H7 (cell line): ENCODE data around the gene CLIP4. TPM values are rescaled to one million over a fixed set of nuclear protein-coding genes. Genes with fewer than 3 reads are reported as not detected.

ENCODE experiments used
- DNase-seq: peaks from one replicate; pipeline ENCODE4 v3.0.0; 2012
- H3K27me3 ChIP-seq: 2 replicates; pipeline ENCODE4 v1.6.0; 2011; ENCODE audit warnings: mild to moderate bottlenecking, low read length; ENCODE audit not compliant: control insufficient read depth, insufficient read depth
- H3K36me3 ChIP-seq: replicated peaks from 2 replicates; pipeline ENCODE4 v1.5.1; 2011; ENCODE audit warnings: low read length; ENCODE audit not compliant: control insufficient read depth, insufficient read depth
- H3K4me3 ChIP-seq: 2 replicates; pipeline ENCODE4 v1.5.1; 2011; ENCODE audit warnings: low read depth, mild to moderate bottlenecking, control low read depth, low read length, moderate library complexity; ENCODE audit not compliant: insufficient read depth
- total RNA-seq: library from RNA; depleted of rRNA; stranded (reverse); fragments of >200 nt; shearing (Covaris generic); gene quantifications from 2 replicates; pipeline ENCODE4 v1.2.3, GENCODE V29; 2014; rRNA removed

Gene CLIP4, protein sequence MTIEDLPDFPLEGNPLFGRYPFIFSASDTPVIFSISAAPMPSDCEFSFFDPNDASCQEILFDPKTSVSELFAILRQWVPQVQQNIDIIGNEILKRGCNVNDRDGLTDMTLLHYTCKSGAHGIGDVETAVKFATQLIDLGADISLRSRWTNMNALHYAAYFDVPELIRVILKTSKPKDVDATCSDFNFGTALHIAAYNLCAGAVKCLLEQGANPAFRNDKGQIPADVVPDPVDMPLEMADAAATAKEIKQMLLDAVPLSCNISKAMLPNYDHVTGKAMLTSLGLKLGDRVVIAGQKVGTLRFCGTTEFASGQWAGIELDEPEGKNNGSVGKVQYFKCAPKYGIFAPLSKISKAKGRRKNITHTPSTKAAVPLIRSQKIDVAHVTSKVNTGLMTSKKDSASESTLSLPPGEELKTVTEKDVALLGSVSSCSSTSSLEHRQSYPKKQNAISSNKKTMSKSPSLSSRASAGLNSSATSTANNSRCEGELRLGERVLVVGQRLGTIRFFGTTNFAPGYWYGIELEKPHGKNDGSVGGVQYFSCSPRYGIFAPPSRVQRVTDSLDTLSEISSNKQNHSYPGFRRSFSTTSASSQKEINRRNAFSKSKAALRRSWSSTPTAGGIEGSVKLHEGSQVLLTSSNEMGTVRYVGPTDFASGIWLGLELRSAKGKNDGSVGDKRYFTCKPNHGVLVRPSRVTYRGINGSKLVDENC
- total RNA-seq, result 0.30 and 2.0 TPM in 2 replicates

DNA sequence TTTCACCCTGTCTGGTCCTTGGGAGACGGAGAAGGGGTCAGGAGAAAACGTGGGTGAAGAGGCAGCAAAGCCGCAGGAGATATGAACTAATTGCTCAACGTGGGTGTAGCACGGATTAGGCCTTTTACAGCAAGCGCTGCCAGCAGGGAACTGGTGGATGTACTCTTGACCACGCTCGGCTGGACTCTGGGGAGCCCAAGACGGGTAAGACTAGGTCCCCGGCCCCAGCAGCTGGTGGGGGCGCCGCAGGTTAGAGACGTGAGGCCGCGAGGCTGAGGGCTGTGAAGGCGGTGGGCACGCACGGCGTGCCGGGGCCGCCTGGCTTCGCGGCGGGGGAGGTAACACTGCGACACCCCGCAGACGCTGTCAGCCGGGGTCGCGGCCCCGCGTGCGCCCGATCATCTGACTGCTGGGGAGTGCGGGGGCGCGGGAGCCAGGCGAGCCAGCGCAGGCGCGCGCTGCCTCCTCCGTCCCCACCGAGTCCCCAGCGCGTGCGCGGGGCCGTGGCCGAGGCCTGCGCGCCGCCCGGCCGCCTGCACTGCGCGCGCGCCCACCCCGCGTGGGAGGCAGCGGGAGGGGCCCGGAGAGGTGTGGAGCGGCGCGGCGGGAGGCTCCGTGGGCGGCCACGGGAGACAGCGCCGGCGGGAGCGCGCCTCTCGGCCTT is at the start of gene CLIP4:
Gene CLIP4 (plus strand): TSS at position 470 of the 664 bp plus-strand sequence. CDS start 5,974 bp downstream, outside the sequence.
- peak; percentile 81 for DNase-seq
- Histone ChIP-seq H3K4me3 (peak within 1 kb of the TSS; percentile 49), H3K27me3 (peaks cover 43% of the 10 kb centered on the region), H3K36me3 (no peaks in the 10 kb centered on the region)

GRCh38 chr2:29066271-29066860 is 48.8 kb upstream of the CLIP4 start:
- Histone ChIP-seq H3K4me3 (no peak overlapping the region), H3K27me3 (no peaks in the 10 kb centered on the region), H3K36me3 (no peaks in the 10 kb centered on the region)
- DNase-seq, result no peak

GRCh38 chr2:29066997-29067605 is 48.1 kb upstream of the CLIP4 start:
- Histone ChIP-seq H3K27me3 (no peaks in the 10 kb centered on the region), H3K4me3 (no peak overlapping the region), H3K36me3 (no peaks in the 10 kb centered on the region)
- DNase-seq, result no peak

- H3K27me3 ChIP-seq, result no peaks in the 10 kb centered on the region
- DNase-seq, result no peak
- H3K4me3 ChIP-seq, result no peak overlapping the region
- H3K36me3 ChIP-seq, result no peaks in the 10 kb centered on the region
These were observed 46.7 kb upstream of the CLIP4 start for GRCh38 chr2:29068513-29068912.

- H3K36me3 ChIP-seq, result no peaks in the 10 kb centered on the region
- DNase-seq, result no peak
- no peak overlapping the region for H3K4me3 ChIP-seq
- H3K27me3 ChIP-seq, result no peaks in the 10 kb centered on the region
These were observed 44.7 kb upstream of the CLIP4 start for GRCh38 chr2:29070526-29070925.

DNA sequence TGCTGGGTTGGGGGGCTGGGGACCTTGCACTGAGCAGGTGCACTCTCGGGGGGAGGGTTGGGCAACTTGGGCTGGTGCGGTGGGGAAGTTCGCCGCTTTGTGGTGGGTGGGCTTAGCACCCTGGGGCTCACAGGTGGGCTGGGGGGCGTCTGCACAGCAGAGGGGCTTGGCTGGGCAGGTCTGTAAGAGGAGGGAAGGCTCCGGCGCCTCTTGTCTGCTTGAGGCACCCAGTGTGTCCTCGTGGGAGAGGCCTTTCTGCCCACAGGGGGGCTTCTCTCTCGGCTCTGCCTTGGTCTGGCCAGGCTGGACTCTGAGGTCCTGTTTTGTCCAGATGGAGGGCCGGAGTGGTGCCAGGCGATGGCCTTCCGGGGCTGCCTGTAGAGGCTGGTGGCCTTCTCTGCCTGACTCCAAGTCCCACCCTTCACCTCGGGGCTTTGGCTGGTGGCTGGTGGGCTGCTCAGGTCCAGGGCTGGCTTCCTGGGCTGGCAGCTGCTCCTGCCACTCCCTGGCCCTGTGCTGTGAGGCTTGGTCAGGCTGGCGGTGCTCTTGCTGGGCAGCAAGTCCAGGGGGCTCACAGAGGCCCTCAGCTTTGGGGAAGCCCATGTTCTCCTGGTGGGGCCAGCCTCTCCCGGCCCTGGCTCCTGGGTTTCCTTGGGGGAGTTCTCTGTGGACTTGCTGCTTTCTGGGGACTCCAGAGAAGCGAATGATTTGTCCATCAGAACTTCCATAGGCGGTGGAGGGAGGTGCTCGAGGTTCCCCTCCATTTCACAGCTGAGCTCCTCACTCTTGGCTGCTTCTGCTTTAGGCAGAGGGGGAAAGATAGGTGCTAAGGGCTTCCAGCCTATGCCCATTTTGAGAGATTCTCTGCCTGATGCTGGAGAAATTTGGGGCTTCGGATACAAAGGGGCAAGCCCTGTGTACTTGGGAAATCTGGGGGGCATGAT is 43.9 kb upstream of the CLIP4 start:
- no peaks in the 10 kb centered on the region for H3K36me3 ChIP-seq
- no peak overlapping the region for H3K4me3 ChIP-seq
- no peaks in the 10 kb centered on the region for H3K27me3 ChIP-seq
- no peak for DNase-seq

- DNase-seq, result no peak
- Histone ChIP-seq H3K36me3 (no peaks in the 10 kb centered on the region), H3K27me3 (no peaks in the 10 kb centered on the region), H3K4me3 (no peak overlapping the region)
These were observed 43.0 kb upstream of the CLIP4 start for GRCh38 chr2:29072251-29072650.

DNA sequence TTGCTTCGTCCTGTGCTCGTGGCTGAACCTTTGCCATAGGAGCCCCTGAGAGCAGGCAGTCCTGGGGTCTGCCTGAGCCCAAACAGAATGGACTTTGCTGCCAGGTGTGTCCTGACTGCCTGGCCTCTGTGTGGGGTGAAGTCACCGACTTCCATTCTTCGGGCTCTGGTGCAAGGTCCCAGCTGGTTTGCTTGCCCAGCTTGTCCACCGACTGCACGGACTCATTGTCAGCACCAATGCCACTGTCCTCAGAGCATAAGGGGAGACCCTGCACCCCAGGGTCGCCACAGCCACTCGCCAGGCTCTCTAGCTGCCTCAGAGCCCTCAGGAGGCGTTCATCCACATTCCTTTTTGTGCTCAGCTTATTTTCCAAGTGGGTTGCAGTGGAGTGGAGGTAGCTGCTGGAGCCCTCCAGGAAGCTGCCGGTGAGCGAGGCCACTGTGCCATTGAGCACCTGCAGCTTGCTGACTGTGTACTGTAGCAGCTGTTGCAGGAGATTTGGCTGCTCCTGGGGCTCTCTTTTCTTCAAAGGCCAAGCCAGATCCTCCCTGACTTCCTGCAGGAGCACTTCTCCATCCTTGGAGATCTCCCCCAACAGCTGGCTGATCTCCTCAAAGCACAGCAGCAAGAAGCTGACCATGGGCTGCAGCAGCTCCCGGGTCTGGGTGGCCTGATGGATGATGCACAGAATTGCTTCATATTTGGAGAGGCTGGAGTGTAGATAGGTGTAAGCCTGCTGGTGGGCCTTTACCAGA is 42.1 kb upstream of the CLIP4 start:
- Histone ChIP-seq H3K27me3 (no peaks in the 10 kb centered on the region), H3K4me3 (no peak overlapping the region), H3K36me3 (no peaks in the 10 kb centered on the region)
- DNase-seq, result no peak

DNA sequence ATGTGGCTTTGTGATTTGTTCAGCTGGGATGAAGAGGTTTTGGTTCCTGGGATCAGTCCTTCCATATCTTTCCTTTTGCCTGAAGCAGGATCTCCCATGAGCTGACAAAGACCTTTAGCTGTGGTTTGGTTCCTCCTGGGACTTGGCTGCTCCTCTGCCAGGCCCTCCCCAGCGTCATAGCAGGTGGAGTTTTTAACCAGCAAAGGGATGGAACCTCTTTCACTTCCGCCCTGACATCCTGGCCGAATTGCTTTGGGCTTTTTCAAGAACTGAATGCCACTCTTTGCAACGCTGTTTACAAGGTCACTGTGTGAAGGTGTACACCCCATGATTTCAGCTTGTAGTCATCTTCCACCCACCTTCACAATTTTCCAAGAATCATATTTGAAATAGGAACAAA is 41.3 kb upstream of the CLIP4 start:
- H3K4me3 ChIP-seq, result no peak overlapping the region
- H3K36me3 ChIP-seq, result no peaks in the 10 kb centered on the region
- DNase-seq, result no peak
- no peaks in the 10 kb centered on the region for H3K27me3 ChIP-seq

DNA sequence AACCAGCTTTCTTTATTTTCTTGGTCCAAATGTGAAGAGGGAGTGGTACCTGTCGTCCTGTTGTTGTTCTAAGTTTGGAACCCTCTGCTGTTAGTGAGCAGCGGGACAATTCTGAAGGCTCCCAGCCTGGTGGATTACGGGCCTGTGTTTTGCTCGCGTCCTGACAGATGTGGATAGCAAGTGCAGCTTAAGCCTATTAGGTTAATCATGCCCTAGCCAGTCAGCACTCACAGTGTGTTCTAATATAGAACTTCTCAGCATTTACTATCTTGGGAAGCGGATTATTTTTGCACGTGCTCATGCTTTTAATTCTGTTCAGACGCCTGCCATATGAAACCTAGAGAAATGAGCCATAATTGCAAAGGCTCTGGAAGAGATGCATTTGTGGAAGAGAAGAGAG is 40.8 kb upstream of the CLIP4 start, which contains the start of gene PCARE:
Gene PCARE (minus strand): TSS at position 113 of the 400 bp plus-strand sequence. CDS start 262 bp downstream, outside the sequence.
- DNase-seq, result no peak
- Histone ChIP-seq H3K4me3 (no peak within 1 kb of the TSS), H3K27me3 (no peaks in the 10 kb centered on the region), H3K36me3 (no peaks in the 10 kb centered on the region)

DNA sequence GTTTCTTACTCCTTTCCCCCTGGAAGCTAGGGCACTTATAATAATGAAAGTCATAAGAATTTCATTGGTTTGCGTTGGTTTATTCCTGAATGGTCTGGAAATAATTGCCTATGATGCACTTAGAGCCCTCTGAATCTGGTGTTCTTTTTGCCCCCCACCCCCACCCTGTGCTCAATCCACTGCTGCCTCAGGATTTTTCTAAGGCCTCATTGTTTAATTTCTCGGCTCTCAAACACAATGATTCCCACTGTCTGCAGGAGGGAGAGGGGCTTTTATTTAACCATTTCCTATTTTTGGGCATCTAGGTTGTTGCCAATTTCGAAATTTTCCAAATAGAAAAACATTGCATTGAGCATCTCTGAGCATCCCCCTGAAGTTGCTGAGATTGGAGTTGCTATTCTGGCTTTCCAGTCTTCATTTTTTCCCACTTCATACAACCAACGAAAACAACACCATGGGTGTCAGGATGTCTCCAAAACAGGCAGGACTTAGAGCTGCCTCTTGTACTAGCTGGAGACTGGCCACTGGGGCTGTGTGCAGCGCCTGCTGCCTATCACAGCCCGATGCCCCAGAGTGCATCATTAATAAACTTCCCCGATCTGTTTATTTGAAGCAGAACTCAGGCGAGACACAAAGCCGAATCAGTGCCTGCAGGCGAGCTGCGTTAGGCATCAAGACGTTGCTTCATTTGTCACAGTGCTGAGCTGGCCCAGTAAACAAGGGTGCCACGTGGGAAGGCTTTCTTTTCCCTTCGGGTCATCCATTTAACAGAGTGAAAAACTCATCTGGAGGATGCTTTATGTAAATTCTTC is 39.1 kb upstream of the CLIP4 start:
- DNase-seq, result no peak
- no peaks in the 10 kb centered on the region for H3K36me3 ChIP-seq
- no peaks in the 10 kb centered on the region for H3K27me3 ChIP-seq
- no peak overlapping the region for H3K4me3 ChIP-seq

- Histone ChIP-seq H3K4me3 (no peak overlapping the region), H3K36me3 (no peaks in the 10 kb centered on the region), H3K27me3 (no peaks in the 10 kb centered on the region)
- DNase-seq, result no peak
These were observed 35.3 kb upstream of the CLIP4 start for GRCh38 chr2:29079887-29080286.
